ENCODE results near the gene CD27. TPM values are rescaled to one million over a fixed set of nuclear protein-coding genes. Genes with fewer than 3 reads are reported as not detected.

The CD27 gene
- total and polyA plus RNA-seq, 9 donors = 0.34 to 0.87 (median 0.55) TPM; not detected in 2

DNA sequence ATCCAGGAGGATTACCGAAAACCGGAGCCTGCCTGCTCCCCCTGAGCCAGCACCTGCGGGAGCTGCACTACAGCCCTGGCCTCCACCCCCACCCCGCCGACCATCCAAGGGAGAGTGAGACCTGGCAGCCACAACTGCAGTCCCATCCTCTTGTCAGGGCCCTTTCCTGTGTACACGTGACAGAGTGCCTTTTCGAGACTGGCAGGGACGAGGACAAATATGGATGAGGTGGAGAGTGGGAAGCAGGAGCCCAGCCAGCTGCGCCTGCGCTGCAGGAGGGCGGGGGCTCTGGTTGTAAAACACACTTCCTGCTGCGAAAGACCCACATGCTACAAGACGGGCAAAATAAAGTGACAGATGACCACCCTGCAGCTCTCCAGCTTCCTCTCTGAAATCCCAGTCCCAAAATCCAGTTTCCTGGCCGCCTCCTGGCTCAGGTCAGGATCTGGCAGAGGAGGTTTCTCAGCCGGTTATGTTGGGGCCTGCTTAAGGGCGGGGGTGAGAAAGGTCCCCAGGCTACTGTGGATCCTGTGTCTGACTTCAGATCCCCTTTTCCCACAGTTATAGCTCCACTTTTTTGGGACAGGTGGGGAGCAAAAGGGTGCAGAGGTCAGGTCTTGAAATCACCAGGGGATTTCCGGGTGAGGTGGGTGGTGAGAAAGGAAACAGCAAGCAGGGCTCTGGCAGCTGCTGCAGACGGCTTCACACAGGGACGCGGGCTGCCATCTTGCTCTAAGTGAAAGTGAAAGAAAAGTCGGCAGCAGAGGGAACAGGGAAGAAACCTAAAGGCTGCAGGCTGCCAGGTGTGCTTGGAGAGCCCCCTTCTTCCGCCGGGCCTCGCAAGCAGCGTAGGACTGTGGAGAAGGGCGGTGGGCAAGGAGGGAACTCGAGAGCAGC is 6.8 kb downstream of the CD27 start, which contains the start of gene TAPBPL:
TSS of gene TAPBPL (plus strand) at position 695 of the 897 bp plus-strand sequence. CDS start 207 bp downstream, outside the sequence.
- intact Hi-C loops (cut with DNase I) = no loop called here
- peak within 1 kb of the TSS; percentile 94 for H3K27ac ChIP-seq
- H3K27me3 ChIP-seq = no peaks in the 10 kb centered on the region
- 0 to 1% (median 1%) methylated on average over 27 of the region's 27 CpGs for WGBS, 3 donors
- DNase-seq = peak; percentile 80 to 84 (median 83)
- H3K36me3 ChIP-seq = no peaks in the 10 kb centered on the region
- no peaks in the 10 kb centered on the region for H3K9me3 ChIP-seq
- H3K4me3 ChIP-seq = peak within 1 kb of the TSS; percentile 59
- H3K4me1 ChIP-seq (ENCODE audit: insufficient read depth) = peaks cover 17% of the 10 kb centered on the region
- TF ChIP-seq EP300 (IDR thresholded peaks at IDR 0.05) = no peak
- TF ChIP-seq POLR2A (IDR thresholded peaks at IDR 0.05) = peak; percentile 40
- TF ChIP-seq, protein P1, sequence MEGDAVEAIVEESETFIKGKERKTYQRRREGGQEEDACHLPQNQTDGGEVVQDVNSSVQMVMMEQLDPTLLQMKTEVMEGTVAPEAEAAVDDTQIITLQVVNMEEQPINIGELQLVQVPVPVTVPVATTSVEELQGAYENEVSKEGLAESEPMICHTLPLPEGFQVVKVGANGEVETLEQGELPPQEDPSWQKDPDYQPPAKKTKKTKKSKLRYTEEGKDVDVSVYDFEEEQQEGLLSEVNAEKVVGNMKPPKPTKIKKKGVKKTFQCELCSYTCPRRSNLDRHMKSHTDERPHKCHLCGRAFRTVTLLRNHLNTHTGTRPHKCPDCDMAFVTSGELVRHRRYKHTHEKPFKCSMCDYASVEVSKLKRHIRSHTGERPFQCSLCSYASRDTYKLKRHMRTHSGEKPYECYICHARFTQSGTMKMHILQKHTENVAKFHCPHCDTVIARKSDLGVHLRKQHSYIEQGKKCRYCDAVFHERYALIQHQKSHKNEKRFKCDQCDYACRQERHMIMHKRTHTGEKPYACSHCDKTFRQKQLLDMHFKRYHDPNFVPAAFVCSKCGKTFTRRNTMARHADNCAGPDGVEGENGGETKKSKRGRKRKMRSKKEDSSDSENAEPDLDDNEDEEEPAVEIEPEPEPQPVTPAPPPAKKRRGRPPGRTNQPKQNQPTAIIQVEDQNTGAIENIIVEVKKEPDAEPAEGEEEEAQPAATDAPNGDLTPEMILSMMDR (IDR thresholded peaks at IDR 0.05) = peak in 1 of 3 donors; percentile 11

DNA sequence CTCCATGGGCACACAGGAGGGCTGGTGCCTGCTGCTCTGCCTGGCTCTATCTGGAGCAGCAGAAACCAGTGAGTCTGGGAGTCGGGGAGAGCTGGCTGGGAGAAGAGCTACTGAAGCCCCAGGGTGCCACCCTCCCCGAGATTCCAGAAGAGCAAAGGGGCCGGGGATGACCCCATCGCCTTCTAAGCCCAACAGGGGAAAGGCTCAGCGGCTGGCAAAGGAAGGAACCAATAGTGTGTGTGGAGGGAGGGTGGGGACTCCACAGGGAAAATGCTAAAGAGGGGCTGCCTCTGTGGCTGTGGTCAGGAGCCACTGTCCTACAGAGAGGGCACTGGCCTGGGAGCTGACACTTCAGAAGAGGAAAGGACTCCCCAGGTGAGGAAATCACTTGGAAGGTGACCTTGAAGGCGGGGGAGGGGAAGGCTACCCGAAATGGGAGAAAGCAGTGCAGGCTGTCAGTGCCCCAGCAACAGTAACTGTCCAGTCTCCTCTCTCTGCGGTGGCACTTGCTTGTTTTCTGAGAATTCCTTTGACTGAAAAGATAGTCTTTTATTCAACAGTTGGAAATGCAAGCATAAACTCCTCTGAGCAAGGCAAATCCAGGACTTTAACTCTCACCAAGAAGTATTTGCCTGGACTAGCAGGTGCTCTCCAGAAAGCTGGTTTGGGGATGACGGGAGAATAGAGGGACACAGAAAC is 7.6 kb downstream of the CD27 start:
- Histone ChIP-seq H3K9me3 (no peaks in the 10 kb centered on the region), H3K27me3 (no peaks in the 10 kb centered on the region), H3K36me3 (no peaks in the 10 kb centered on the region), H3K27ac (peak overlapping the region; percentile 94), H3K4me1 (ENCODE audit: insufficient read depth) (peaks cover 17% of the 10 kb centered on the region), H3K4me3 (peak overlapping the region; percentile 59)
- 2 to 5% (median 3%) methylated on average over 9 of the region's 9 CpGs for WGBS, 3 donors
- TF ChIP-seq, protein P1 (IDR thresholded peaks at IDR 0.05) = no peak
- no peak for TF ChIP-seq POLR2A (IDR thresholded peaks at IDR 0.05)
- intact Hi-C loops (cut with DNase I) = no loop called here
- DNase-seq = peak; percentile 47 to 64 (median 52)

DNA sequence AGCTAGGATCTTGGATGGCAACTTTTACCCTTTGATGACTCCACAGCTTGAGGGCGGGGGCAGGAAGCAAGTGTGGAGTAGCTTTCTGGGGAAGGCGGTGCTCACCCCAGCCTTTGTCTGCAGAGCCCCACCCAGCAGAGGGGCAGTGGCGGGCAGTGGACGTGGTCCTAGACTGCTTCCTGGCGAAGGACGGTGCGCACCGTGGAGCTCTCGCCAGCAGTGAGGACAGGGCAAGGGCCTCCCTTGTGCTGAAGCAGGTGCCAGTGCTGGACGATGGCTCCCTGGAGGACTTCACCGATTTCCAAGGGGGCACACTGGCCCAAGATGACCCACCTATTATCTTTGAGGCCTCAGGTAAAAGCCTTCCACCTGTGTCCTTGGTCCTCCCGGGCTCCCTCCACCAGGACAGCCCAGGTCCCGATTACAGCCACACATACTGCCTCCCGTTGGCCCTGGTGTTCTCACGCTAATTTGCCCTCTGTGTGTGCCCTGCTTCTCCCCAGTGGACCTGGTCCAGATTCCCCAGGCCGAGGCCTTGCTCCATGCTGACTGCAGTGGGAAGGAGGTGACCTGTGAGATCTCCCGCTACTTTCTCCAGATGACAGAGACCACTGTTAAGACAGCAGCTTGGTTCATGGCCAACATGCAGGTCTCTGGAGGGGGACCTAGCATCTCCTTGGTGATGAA is 8.3 kb downstream of the CD27 start:
- Histone ChIP-seq H3K9me3 (no peaks in the 10 kb centered on the region), H3K27me3 (no peaks in the 10 kb centered on the region), H3K27ac (peak overlapping the region in 1 of 2 donors; percentile 94), H3K4me3 (peak overlapping the region; percentile 59), H3K4me1 (ENCODE audit: insufficient read depth) (peaks cover 17% of the 10 kb centered on the region), H3K36me3 (no peaks in the 10 kb centered on the region)
- 61 to 76% (median 75%) methylated on average over 16 to 17 of the region's 17 CpGs for WGBS, 3 donors
- DNase-seq = peak in 1 of 5 donors; percentile 38
- intact Hi-C loops (cut with DNase I) = no loop called here
- TF ChIP-seq POLR2A (IDR thresholded peaks at IDR 0.05) = no peak
- TF ChIP-seq, protein P1 (IDR thresholded peaks at IDR 0.05) = no peak
- no peak for TF ChIP-seq EP300 (IDR thresholded peaks at IDR 0.05)
